ENCODE measurements around the gene ZMYND10.
A peak's percentile ranks its signal among the peaks of the same experiment; 100 is the strongest.

ZMYND10 gene

DNA sequence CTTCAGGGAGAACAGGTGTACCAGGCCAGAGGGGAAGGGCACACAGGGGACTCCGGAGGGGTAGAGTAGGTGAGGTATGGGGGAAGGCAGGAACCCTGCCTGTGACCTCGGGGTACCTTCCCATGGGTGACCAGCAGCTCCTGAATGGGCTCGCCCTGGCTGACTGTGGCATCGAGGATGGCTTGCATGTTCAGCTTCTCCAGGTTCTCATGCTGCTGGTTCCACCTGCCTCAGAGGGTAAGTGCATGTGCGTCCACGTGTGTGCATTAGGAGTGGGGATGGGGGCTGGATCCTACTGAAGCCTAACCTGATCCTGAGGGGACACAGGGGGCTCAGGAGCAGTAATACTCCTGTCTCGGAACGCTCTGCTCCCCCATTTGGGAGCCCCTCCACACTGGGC, 524 bp downstream of the ZMYND10 start:
- DNase-seq (ENCODE audit: low read depth): no peak

DNA sequence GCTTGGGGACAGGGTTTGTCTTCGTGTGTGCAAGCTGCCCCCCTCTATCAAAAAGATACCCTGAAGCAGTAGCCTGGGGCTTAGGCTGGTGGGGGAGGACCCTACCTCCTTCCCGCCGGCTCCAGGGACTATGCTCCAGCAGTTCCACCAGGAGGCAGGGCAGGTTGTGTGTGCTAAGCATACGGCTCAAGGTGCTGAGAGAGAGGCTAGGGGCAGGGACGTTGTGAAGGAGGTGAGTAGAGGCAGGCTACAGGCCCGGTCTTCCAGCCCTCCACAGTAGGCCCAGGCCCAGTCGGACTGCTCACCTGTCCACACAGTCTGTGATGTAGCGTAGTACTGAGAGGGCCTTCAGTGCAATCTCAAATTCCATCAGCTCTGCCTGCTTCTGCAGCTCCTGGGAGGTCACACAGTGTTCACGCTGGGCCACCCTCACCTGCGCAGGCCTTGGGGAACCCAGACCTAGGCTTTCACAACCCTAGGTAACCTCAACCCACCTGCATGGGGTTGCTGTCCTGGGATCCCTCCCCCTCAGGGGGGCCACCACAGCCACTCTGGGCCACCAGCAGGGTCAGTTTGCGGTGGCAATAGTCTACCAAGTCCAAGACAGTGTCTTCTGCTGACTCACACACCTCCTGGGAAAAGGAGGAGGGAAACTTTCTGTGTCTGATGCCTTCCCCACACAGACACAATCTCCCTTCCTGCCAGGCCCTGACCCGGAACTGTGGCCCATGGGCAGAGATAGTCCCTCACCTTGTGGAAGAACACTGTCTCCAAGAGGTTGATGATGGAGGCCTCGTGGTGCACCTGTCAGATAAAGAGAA, 2.5 kb downstream of the ZMYND10 start:
- no peak for DNase-seq (ENCODE audit: low read depth)

DNA sequence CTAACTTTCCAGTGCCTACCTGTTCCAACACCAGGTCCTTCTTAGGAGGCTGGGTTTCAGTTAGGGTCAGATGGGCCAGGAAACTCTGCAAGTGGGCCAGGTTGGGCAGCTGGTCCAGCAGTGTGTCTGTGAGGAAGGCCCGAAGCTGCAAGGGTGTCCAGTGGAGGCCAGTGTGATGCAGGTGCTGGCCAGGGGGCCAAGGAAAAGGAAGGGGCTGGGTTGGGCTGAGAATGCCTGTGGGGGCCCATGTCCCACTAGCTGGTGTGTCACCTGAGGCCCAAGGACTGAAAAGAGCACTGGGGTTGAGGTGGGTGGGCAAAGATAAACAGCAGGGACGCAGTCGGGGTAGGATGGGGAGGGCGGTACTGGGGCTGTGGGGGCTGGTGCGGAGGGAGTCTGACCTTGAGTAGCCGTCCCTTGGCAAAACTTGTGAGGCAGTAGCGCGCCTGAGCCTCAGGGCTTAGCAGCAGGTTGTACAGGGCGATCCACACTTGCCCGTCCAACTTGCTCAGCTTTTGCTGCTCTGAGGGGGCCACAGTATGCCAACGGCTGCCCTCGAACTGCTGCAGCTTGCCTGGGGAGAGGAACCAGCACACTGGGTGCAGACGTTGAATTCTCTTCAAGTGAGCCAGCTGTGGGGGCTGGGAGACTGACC, 3.4 kb downstream of the ZMYND10 start:
- DNase-seq (ENCODE audit: low read depth): no peak

DNA sequence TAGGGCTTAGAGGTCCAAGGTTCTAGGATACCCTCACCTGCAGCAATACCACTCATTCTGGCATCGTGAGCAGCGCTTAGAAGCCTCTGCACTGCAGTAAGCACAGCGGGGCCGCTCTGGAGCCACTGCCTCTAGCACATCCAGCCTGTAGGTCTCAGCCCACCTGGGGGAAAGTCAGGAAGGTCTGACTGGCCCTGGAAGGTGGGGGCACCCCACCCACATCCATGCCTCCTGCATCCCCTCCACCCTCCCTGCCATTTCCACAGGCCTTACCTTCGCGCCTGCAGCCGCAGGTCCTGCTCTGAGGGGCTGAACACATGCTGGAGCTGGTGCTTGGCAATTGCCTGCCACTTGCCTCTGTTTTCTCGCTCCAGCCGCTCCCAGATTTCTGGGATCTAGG, 4.0 kb downstream of the ZMYND10 start:
- DNase-seq (ENCODE audit: low read depth): no peak

DNA sequence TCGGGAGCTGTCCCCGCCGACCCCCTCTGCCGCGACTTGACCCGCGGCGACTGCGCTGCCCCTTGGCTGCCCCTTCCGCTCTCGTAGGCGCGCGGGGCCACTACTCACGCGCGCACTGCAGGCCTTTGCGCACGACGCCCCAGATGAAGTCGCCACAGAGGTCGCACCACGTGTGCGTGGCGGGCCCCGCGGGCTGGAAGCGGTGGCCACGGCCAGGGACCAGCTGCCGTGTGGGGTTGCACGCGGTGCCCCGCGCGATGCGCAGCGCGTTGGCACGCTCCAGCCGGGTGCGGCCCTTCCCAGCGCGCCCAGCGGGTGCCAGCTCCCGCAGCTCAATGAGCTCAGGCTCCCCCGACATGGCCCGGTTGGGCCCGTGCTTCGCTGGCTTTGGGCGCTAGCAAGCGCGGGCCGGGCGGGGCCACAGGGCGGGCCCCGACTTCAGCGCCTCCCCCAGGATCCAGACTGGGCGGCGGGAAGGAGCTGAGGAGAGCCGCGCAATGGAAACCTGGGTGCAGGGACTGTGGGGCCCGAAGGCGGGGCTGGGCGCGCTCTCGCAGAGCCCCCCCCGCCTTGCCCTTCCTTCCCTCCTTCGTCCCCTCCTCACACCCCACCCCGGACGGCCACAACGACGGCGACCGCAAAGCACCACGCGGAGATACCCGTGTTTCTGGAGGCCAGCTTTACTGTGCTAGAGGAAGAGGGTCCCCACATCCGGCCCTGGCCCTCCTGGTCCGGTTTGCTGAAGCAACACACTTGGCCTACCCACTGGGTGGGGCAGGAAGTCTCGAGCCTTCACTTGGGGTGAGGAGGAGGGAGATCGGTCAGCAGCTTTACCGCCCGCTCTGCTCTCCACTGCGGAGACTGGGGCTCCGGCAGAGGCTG, 4.8 kb downstream of the ZMYND10 start, which contains the start of gene RASSF1:
Gene RASSF1 (minus strand): TSS at position 389 of the 882 bp plus-strand sequence. CDS start 31 bp downstream, at position 358.
- DNase-seq (ENCODE audit: low read depth): no peak

DNA sequence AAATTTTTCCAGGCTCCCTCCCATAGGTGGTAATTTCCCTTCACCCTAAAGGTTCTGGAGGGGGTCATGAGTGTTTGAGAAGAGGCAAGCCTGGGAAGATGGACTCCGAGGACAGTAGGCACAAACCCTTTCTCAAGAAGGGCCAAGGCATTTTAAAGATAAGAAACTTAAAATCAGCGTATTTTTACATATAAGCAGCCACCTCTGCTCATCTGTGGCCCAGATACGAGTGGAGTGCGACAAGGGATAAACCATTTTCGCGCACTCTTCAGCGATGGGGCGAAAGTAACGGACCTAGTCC, 5.4 kb downstream of the ZMYND10 start:
- DNase-seq (ENCODE audit: low read depth): no peak

DNA sequence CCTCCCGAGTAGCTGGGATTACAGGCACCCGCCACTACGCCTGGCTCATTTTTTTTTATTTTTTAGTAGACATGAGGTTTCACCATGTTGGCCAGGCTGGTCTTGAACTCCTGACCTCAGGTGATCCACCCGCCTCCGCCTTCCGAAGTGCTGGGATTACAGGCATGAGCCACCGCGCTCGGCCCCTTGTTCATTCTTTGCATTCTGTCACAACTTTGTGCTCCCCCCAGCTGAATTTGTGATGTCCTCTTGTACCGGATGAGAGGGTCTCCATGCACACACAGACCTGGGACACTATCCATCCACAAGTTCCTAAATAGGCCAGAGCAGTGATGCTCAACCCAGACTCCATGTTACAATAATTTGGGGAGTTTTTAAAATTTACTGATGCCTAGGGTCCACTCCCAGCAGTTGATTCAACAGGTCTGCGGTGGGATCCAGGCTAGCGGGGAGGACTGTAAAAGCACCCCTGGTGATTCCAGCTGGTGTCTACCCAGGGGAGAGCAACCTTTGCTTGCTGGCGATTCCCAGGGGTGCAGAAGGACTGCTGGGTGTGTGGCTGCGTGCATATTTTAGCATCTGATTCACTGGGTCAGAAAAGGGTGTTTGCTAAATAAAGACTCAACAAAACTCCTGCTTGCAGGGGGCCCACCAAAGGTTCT, 5.9 kb downstream of the ZMYND10 start:
- no peak for DNase-seq (ENCODE audit: low read depth)

DNA sequence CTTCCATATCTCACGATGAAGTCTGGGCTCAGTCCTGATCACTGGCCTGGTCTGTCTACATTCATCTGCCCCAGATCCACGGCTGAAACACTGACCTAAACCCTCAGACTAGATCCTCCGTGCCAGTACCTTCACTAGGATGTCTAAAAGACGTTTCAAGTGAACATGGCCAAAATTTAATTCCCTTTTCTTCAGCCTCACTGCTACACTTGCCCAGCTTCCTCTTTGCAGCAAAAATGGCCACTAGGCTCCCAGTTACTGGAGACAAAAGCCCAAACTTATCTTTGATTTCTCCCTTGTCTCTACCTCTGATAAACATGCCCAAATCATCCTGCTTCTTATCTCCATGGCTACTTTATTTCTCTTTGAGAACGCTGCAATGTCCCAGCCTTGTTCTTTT, 6.6 kb downstream of the ZMYND10 start:
- DNase-seq (ENCODE audit: low read depth): no peak

DNA sequence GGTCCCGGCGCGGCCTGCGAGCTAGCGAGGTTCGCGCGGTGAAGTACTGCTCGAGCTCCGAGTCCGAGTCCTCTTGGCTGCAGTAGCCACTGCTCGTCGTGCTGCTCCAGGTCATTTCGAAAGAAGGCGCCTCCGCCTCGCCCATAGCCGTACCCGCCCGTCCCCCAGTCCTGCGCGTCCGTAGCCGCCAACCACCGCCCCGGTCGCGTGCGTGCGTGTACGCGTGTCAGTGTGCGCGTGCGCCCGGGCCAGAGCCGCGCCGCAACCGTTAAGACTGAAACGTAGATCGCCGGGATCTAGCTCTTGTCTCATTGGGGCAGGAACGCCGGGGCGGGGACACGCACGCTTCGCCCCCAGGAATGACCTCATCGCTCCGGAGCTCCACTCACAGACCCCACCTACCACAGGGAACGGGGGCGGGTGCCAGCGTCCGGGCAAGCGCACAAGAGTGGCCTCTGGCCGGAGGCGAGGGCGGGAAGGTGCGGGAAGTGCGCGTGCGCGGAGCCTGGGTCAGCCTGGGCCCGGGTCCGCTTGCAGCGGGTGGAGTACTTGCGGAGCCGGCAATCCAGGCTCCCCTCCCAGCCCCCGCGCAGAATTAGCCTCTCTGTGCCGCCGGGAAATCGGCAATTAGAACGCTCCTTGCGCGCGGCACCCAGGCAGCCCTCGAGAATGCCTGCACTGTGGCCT, 8.2 kb downstream of the ZMYND10 start:
- peak; percentile 82 for DNase-seq (ENCODE audit: low read depth)

DNA sequence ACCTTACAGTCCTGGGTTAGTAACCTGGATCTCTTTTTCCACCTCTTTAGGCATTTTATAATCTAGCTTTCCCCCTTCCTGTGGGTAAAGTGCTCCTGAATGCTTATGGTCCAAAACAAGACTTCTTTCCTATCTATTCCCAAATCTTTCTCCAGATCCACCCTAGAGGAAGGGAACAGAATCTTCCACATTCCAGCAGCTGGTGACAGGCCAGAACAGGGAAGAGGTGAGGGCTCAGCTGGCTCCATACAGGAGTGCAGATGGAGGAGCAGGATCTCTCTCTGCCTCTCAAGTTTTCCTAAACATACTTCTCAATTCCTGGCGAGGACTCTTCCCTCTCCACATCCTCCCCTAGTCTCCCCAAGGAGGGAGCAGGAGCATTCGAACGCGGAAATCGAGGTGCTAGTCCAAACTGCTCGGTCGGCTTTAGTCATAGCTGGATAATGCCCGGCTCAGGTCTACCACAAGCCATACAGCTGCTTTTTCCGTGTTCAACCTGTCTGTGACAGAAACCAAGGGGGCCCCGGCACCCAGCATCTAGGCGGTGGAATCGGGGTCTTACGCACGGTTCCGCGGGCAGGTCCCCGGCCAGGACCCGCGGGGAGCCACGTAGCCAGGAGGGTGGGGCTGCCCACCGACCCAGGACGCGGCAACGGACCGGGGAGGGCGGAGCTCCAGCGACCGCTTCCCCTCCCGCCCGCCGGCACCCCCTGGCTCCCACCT, 8.9 kb downstream of the ZMYND10 start:
- DNase-seq (ENCODE audit: low read depth): no peak

DNA sequence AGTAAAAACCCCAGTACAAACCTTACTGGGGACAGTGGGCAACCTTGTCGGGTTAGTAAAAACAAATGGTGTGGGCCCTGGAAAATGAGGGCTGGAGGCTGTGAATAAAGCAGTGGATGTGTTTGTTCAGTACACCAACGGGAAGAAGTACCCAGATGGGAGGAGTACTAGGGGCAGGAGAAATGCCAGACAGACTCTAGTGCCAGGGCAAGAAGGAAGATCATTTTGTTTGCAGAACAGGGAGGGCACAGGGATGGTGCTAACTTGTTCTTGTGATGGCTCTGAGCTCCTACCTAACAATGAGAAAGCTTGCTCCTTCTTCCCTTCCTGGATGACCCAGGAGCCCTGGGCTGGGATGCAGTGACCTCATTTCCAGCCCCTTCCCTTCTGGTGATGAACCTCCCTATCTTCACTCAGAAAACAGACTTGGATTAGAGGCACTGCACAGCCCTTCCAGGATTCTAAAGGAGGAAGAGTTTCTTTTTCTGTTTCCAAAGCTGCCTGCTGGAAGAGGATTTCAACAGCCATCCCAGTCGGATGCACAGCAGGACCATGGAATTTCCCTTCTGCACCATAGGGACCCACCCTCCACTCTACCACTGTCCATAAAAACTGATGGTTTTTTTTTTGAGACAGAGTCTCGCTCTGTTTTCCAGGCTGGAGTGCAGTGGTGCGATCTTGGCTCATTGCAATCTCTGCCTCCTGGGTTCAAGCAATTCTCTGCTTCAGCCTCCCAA, 11.0 kb downstream of the ZMYND10 start:
- DNase-seq (ENCODE audit: low read depth): no peak

DNA sequence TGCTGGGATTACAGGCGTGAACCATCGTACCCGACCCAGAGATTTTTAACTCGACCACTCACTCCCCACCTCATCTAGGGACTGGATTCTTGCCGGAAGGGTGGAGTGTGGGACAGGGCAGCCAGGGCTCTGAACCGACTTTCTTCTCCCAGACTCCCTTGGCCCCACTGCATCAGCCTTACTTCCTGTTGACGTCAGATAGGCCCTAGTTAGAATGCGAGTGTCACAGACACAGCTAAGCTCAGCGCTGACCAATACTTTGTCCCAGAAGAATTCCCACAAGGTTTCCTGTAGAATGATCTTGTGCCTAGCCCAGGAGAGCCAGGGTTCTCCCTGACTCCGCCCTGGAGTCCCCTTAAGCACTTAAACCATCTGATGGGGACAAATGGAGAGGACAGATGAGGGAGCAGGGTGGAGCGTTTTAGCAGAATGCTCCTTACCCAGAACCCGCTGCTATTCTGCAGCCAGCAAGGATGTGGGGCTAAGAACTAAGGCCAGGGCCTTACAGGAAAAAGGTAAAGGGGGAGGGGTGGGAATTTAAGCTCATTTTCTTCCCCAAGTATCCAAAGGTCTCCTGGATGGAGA, 11.7 kb downstream of the ZMYND10 start:
- DNase-seq (ENCODE audit: low read depth): no peak

DNA sequence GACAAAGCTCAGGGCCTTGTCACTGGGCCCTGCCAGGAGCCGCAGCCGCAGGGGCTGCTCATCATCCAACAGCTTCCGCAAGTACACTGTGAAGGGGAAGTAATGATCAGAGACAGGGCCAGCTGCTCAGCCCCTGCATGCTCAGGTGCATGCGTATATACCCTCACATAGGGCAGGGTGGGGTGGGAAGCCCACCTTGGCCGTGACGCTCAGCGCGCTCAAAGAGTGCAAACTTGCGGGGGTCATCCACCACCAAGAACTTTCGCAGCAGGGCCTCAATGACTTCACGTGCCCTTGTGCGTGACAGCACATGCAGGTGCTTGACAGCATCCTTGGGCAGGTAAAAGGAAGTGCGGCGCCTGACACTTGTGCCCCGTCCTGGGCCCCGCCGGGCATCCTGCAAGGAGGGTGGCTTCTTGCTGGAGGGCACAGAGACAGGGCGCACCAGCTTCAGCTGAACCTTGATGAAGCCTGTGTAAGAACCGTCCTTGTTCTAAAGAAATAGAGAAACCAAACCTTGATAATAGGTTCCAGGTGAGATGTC, 14.1 kb downstream of the ZMYND10 start:
- no peak for DNase-seq (ENCODE audit: low read depth)

DNA sequence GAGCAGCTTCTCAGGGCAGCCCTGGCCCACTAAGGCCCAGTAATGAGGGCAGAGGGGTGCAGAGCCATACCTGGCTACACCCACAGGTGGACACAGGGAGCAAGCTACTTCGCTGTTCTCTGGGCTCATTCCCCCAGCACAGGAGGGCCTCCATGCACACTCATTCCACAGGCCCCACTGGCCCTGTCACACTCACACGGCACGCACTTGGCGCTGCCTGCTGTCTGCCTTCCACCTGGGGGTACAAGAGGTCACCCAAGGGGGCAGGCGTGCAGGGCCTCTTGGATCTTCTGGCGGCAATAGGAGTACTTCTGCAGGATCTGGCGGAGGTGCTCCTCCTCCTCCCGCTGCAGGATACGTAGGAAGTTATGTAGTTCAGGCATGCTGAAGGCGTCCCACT, 15.2 kb downstream of the ZMYND10 start:
- no peak for DNase-seq (ENCODE audit: low read depth)

DNA sequence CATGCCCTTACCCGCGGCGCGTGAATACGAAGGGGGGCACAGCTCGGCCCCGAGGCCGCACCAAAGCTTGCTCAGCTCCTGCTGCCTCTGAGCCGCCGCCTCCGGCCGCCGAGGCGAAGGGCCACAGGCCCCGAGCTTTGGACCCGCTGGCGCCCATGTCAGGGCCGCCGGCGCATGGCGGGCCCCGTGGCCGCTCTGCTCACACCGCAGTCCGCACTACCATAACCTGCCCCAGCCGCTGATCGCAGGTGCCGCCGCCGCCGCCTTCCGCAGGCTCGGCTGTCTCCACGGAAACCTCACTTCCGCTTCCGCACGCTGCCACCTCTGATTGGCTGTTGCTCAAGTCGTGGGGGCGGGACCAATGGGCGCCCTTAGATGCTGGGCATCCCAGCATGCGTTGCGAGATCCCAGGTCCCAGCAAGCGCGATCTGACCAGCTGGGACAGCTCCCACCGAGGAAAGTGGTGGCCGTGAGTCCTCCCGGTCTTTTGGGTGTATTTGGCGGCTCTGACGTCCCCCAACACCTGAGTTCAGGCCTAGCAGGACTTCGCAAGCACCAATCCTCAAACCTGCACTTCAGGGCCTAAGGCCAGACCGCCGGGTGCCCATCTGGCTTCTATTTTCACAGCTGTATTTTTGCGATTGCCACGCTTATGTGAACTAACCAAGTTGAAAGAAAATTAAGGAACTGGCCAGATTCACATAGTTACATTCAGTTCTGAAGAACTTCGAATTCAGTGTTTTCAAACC, 17.4 kb downstream of the ZMYND10 start, which contains the start of gene TUSC2:
Gene TUSC2 (minus strand): TSS at position 281 of the 749 bp plus-strand sequence. CDS start 124 bp downstream, at position 157.
- DNase-seq (ENCODE audit: low read depth): peak; percentile 90

DNA sequence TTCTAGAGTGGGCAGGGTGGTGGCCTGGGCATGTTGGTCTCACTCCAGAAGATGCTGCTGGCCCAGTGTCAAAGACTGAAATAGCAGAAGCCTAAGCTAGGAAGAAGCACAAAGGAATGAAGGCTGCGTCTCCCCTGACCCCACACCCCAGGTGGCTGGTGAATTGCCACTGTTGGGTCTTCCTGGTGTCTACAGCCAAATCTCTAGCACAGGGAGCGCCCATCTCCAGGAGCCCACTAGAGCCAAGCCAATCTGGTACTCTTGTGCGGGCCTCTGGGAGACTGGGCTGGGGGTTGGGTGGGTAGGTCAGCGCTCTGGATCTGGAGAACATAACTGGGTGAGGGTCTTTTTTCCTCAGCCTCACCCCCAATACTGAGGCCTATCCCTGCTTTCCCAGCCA, 18.4 kb downstream of the ZMYND10 start:
- DNase-seq (ENCODE audit: low read depth): no peak

DNA sequence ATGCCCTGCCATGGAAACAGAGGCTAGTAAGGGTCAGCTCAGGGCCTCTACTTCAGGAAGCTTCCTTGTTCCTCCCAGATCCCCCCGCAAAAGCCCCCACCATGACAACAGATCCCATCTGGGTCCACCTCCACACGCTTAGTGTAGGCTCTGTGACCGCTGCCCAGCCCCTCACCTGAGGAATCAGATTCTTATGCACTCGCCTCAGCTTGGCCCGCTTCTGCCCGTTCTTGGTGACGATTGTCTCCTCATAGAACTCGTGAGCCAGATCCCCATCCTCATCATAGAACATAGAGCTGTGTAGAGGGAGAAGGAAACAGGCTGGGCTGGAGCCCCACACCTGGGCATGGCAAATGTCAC, 19.4 kb downstream of the ZMYND10 start:
- no peak for DNase-seq (ENCODE audit: low read depth)

DNA sequence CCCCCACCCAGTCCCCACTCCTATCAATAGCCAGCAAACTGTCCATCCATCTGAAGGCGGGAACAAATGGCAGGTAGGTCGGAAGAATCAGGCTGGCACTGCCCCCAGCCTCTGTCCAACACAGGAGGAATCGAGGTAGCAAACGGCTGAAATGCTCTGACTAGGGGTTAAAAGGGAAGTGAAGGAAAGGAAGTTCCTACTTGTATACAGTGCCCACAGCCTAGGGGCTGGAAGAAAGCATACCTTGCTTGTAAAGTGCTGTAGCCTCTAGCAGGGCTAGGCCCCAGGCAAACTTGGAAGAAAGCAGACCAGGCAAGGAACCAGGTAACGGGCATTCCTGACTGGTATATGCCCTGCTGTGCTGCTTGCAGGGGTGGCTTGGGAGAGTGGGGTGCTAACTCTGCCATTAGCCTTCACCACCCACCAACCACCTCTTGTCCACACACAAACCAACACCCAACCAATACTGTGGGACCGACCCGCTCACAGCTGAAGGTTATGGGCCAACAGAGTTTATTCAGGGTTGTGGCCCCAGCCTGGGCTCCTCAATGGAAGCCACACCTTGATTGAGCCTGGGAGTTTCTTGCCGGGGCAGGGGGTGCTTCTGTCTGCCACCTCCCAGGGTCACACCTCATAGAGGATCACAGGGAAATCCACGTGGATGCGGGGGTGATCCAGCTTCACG, 19.9 kb downstream of the ZMYND10 start:
- no peak for DNase-seq (ENCODE audit: low read depth)
